Measurements from ENCODE around the gene MYCBPAP.
"Not testable (repeated sequence)": the region's sequence is repeated elsewhere in the genome, so short reads cannot be mapped to it uniquely, and the experiment has no call there.

Gene MYCBPAP

GRCh38 chr17:50472286-50472685 lies 36.0 kb upstream of the MYCBPAP start:
- DNase-seq (ENCODE audit: low read depth) = no peak

- DNase-seq (ENCODE audit: low read depth) = not testable (repeated sequence)
Observed at GRCh38 chr17:50472761-50473161, 35.5 kb upstream of the MYCBPAP start.

- DNase-seq (ENCODE audit: low read depth) = no peak
Observed at GRCh38 chr17:50473901-50474300, 34.3 kb upstream of the MYCBPAP start.

GRCh38 chr17:50474523-50474922 lies 33.7 kb upstream of the MYCBPAP start:
- no peak for DNase-seq (ENCODE audit: low read depth)

- DNase-seq (ENCODE audit: low read depth) = no peak
Observed at GRCh38 chr17:50475362-50475761, 32.9 kb upstream of the MYCBPAP start.

GRCh38 chr17:50475775-50476544 lies 32.3 kb upstream of the MYCBPAP start:
- DNase-seq (ENCODE audit: low read depth) = not testable (repeated sequence)

- no peak for DNase-seq (ENCODE audit: low read depth)
Observed at GRCh38 chr17:50476545-50477315, 31.5 kb upstream of the MYCBPAP start.

GRCh38 chr17:50477976-50478375 lies 30.3 kb upstream of the MYCBPAP start:
- no peak for DNase-seq (ENCODE audit: low read depth)

- DNase-seq (ENCODE audit: low read depth) = peak; percentile 75
Observed at GRCh38 chr17:50478391-50479381, 29.6 kb upstream of the MYCBPAP start, which contains the start of gene RSAD1. Gene RSAD1, plus strand, starts transcription at chr17:50478860. Its CDS starts 25 bp downstream, at chr17:50478885.

- DNase-seq (ENCODE audit: low read depth) = peak; percentile 69
Observed at GRCh38 chr17:50479522-50480141, 28.6 kb upstream of the MYCBPAP start.

- DNase-seq (ENCODE audit: low read depth) = no peak
Observed at GRCh38 chr17:50480142-50480764, 28.0 kb upstream of the MYCBPAP start.

GRCh38 chr17:50480854-50481490 lies 27.3 kb upstream of the MYCBPAP start:
- no peak for DNase-seq (ENCODE audit: low read depth)

- no peak for DNase-seq (ENCODE audit: low read depth)
Observed at GRCh38 chr17:50481648-50482047, 26.6 kb upstream of the MYCBPAP start.

GRCh38 chr17:50482110-50482509 lies 26.1 kb upstream of the MYCBPAP start:
- DNase-seq (ENCODE audit: low read depth) = no peak

- peak; percentile 96 for DNase-seq (ENCODE audit: low read depth)
Observed at GRCh38 chr17:50482516-50482915, 25.7 kb upstream of the MYCBPAP start.

GRCh38 chr17:50483266-50483665 lies 25.0 kb upstream of the MYCBPAP start:
- DNase-seq (ENCODE audit: low read depth) = no peak

GRCh38 chr17:50484386-50485155 lies 23.7 kb upstream of the MYCBPAP start:
- no peak for DNase-seq (ENCODE audit: low read depth)

- DNase-seq (ENCODE audit: low read depth) = no peak
Observed at GRCh38 chr17:50487213-50488096, 20.8 kb upstream of the MYCBPAP start.

- no peak for DNase-seq (ENCODE audit: low read depth)
Observed at GRCh38 chr17:50488880-50489279, 19.4 kb upstream of the MYCBPAP start.

All from fibroblast of the conjunctiva (primary cell).